Stomach (tissue), 19 donors: ENCODE data around the gene CAPN2. TPM values are rescaled to one million over a fixed set of nuclear protein-coding genes. Genes with fewer than 3 reads are reported as not detected.
A peak's percentile ranks its signal among the peaks of the same experiment; 100 is the strongest.

Source experiments
- DNase-seq, 2 donors: peaks; one replicate each; pipeline versions ENCODE4 v3.0.0 to v3.0.0-alpha.2; 2013 to 2019
- H3K27ac ChIP-seq, 5 donors: fragments of 200-600 bp in 4 of 5; sonication (generic) in 4 of 5; one replicate each; pipeline ENCODE4 v1.5.1; 2013 to 2019; ENCODE audit warnings: mild to moderate bottlenecking in 1 of 5, moderate library complexity in 1 of 5
- H3K27me3 ChIP-seq, 3 donors: fragments of 200-600 bp; sonication (generic); one replicate each; pipeline ENCODE4 v1.5.1; 2017 to 2019; ENCODE audit warnings: mixed run types in 1 of 3
- H3K36me3 ChIP-seq, 4 donors: fragments of 200-600 bp; sonication (generic); 1 replicate in 3 of 4; 2 replicates in 1 of 4; pipeline ENCODE4 v1.5.1; 2016 to 2019
- H3K4me1 ChIP-seq, 4 donors: fragments of 200-600 bp; sonication (generic); one replicate each; pipeline ENCODE4 v1.5.1; 2016 to 2019
- H3K4me3 ChIP-seq, 4 donors: fragments of 200-600 bp; sonication (generic) in 3 of 4; one replicate each; pipeline ENCODE4 v1.5.1; 2016 to 2019; ENCODE audit warnings: mild to moderate bottlenecking in 1 of 4
- H3K9me3 ChIP-seq, 4 donors: fragments of 200-600 bp; sonication (generic); one replicate each; pipeline ENCODE4 v1.5.1; 2016 to 2019
- EP300 ChIP-seq: sonication (generic); formaldehyde crosslinking; IDR thresholded peaks from one replicate; pipeline ENCODE4 v1.6.1; 2017; ENCODE audit warnings: antibody characterized with exemption
- POLR2A ChIP-seq, 4 donors: fragments of 450-650 bp; IDR thresholded peaks; one replicate each; pipeline ENCODE4 v1.6.1; 2016; ENCODE audit warnings: antibody characterized with exemption in 4 of 4, control low read depth in 2 of 4, mild to moderate bottlenecking in 1 of 4, moderate library complexity in 1 of 4
- POLR2AphosphoS5 ChIP-seq, 3 donors: sonication (generic); formaldehyde crosslinking; IDR thresholded peaks; one replicate each; pipeline ENCODE4 v1.6.1; 2016; ENCODE audit warnings: antibody characterized with exemption in 3 of 3
- WGBS, 5 donors: extraction: QIAGEN DNeasy Blood & Tissue Kit in 3 of 5; methylation state at CpG; one replicate each; pipeline versions ENCODE4 v1.1.5 to v1.1.7; 2013 to 2018; 5-methylcytosine and 5-hydroxymethylcytosine counted together
- intact Hi-C: fragments of 100-400 bp; cut with DNase I; formaldehyde crosslinking; loops from one replicate; pipeline ENCODE4 v1.15.1; 2023; ENCODE audit warnings: low total_unique reads
- long read RNA-seq, 10 donors: transcript quantifications; one replicate each; lab custom pipeline, GENCODE V29; 2026
- polyA plus RNA-seq, 3 donors: library from polyadenylated mRNA; stranded (reverse); fragments of 200-250 nt; gene quantifications; one replicate each; pipeline ENCODE4 v1.2.3, GENCODE V29; 2013
- total RNA-seq, 5 donors: library from RNA; depleted of rRNA; stranded (reverse); fragments of >200 nt; gene quantifications; one replicate each; pipeline versions ENCODE4 v1.1.0 to v1.2.3, GENCODE V29; 2014 to 2016
- TF ChIP-seq, protein P1 (sequence below), 7 experiments: fragments of 450-650 bp in 4 of 7; fragments of 200-600 bp in 3 of 7; sonication (generic) in 3 of 7; IDR thresholded peaks; one replicate each; pipeline ENCODE4 v1.5.1; 2016 to 2019; ENCODE audit warnings: antibody characterized with exemption in 7 of 7, control low read depth in 2 of 7, mild to moderate bottlenecking in 1 of 7
- donor health status: healthy with polysubstance abuse.
- donor health status: Bipolar disorder and iron deficiency.
- donor health status: healthy.

CAPN2 gene
- total RNA-seq: 100 to 1,000 TPM; 224 to 739 (median 358) TPM
- polyA plus RNA-seq: 100 to 1,000 TPM; 128 to 171 (median 161) TPM
- long read RNA-seq, donor 1, partial matches to known transcripts: 11 of 18 reads
- long read RNA-seq, donor 1, other reads (novel, unspliced or antisense): 5 of 18 reads
- long read RNA-seq, donor 2, partial matches to known transcripts: 10 of 26 reads
- long read RNA-seq, donor 2, other reads (novel, unspliced or antisense): 12 of 26 reads
- long read RNA-seq, donor 3, full-length matches to known transcripts: 3 of 20 reads
- long read RNA-seq, donor 3, partial matches to known transcripts: 12 of 20 reads
- long read RNA-seq, donor 3, other reads (novel, unspliced or antisense): 5 of 20 reads
- long read RNA-seq, donor 4: 0 reads
- long read RNA-seq, donor 5, partial matches to known transcripts: 9 of 23 reads
- long read RNA-seq, donor 5, other reads (novel, unspliced or antisense): 13 of 23 reads
- long read RNA-seq, donor 6: 0 reads
- long read RNA-seq, donor 7, partial matches to known transcripts: 15 of 35 reads
- long read RNA-seq, donor 7, other reads (novel, unspliced or antisense): 17 of 35 reads
- long read RNA-seq, donor 8, full-length matches to known transcripts: 3 of 30 reads
- long read RNA-seq, donor 8, partial matches to known transcripts: 19 of 30 reads
- long read RNA-seq, donor 8, other reads (novel, unspliced or antisense): 8 of 30 reads
- long read RNA-seq, donor 9, transcript CAPN2-209 (10 exons, 2,991 nt): major isoform, 5 of 47 reads
- long read RNA-seq, donor 9, partial matches to known transcripts: 42 of 47 reads
- long read RNA-seq, donor 9, other reads (novel, unspliced or antisense): 0 of 47 reads
- long read RNA-seq, donor 10, full-length matches to known transcripts: 1 of 6 reads
- long read RNA-seq, donor 10, partial matches to known transcripts: 5 of 6 reads
- long read RNA-seq, donor 10, other reads (novel, unspliced or antisense): 0 of 6 reads

- H3K27ac ChIP-seq: peak within 1 kb of the TSS; percentile 97 to 100 (median 98)
- H3K9me3 ChIP-seq: no peaks in the 10 kb centered on the region
- H3K4me1 ChIP-seq: peaks cover 60 to 90% (median 80%) of the 10 kb centered on the region in 4 donors
- DNase-seq: peak; percentile 89 to 95
- intact Hi-C loops: no loop called here
- 0 to 1% (median 1%) methylated on average over 23 to 74 of the region's 74 CpGs for WGBS, 5 donors
- peak within 1 kb of the TSS; percentile 68 to 94 (median 78) for H3K4me3 ChIP-seq
- H3K36me3 ChIP-seq: peaks cover 0 to 12% (median 2%) of the 10 kb centered on the region in 4 donors
- TF ChIP-seq POLR2AphosphoS5 (IDR thresholded peaks at IDR 0.05) (peak in 2 of 3 donors; percentile 79 to 85), EP300 (no peak), POLR2A (IDR thresholded peaks at IDR 0.05) (no peak)
- TF ChIP-seq, protein P1, sequence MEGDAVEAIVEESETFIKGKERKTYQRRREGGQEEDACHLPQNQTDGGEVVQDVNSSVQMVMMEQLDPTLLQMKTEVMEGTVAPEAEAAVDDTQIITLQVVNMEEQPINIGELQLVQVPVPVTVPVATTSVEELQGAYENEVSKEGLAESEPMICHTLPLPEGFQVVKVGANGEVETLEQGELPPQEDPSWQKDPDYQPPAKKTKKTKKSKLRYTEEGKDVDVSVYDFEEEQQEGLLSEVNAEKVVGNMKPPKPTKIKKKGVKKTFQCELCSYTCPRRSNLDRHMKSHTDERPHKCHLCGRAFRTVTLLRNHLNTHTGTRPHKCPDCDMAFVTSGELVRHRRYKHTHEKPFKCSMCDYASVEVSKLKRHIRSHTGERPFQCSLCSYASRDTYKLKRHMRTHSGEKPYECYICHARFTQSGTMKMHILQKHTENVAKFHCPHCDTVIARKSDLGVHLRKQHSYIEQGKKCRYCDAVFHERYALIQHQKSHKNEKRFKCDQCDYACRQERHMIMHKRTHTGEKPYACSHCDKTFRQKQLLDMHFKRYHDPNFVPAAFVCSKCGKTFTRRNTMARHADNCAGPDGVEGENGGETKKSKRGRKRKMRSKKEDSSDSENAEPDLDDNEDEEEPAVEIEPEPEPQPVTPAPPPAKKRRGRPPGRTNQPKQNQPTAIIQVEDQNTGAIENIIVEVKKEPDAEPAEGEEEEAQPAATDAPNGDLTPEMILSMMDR (IDR thresholded peaks at IDR 0.05): peak in 5 of 7 experiments; percentile 55 to 87 (median 70)
- H3K27me3 ChIP-seq: no peaks in the 10 kb centered on the region
Observed at GRCh38 chr1:223712194-223712849, at the start of gene CAPN2. Gene CAPN2 (plus strand): TSS chr1:223712539. CDS start chr1:223712641, 102 bp downstream.

DNA sequence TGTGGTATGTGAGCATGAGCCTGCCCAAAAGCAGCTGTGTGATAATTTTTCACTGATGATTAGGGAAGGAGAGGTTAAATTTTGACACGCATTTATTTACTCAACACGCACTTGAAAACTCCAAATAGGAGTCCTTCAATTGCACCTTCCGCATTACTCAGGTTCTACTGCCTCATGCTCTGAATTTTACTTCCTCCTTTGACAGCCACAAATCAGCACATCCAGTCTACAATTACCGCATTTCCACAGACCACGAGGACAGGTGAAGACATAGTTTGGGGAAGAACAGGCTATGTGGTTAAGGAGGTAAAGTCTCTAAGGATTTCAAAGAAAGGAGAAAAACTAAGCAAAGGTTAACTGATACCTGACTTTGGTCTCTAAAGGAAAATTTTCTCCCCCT is 49.4 kb upstream of the CAPN2 start:
- peak in 1 of 2 donors; percentile 63 for DNase-seq
- peak in 1 of 3 donors; percentile 53 for TF ChIP-seq POLR2AphosphoS5 (IDR thresholded peaks at IDR 0.05)
- TF ChIP-seq POLR2A (IDR thresholded peaks at IDR 0.05): no peak
- H3K4me3 ChIP-seq: peak overlapping the region in 3 of 4 donors; percentile 37 to 44 (median 40)
- H3K27me3 ChIP-seq: no peaks in the 10 kb centered on the region
- peaks cover 0 to 24% (median 11%) of the 10 kb centered on the region in 4 donors for H3K4me1 ChIP-seq
- 27 to 47% (median 30%) methylated on average over 5 of the region's 5 CpGs for WGBS, 5 donors
- no peaks in the 10 kb centered on the region for H3K9me3 ChIP-seq
- H3K27ac ChIP-seq: peak overlapping the region in 4 of 5 donors; percentile 8 to 82 (median 58)
- no peaks in the 10 kb centered on the region for H3K36me3 ChIP-seq
- intact Hi-C loops: no loop called here

DNA sequence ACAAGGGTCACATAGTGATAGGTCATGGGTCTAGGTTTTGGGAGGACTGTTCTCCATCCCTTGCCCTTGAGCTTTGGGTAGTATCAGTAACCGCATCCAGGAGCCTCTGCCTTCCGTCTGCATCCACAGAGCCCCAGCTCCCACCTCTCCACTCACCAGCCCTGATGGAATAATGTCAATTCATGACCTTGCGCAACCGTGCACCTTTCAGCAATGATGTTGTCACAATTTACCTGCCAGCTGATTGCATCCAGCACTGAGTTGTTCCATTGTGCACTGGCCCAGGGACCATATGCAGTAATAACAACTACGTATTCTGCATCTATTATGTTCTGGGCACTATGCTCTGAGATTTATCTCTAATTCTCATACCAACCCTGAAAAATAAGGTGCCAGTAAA is 48.2 kb upstream of the CAPN2 start:
- Histone ChIP-seq H3K4me1 (peaks cover 4 to 36% (median 13%) of the 10 kb centered on the region in 4 donors), H3K27me3 (no peaks in the 10 kb centered on the region), H3K36me3 (no peaks in the 10 kb centered on the region), H3K9me3 (no peaks in the 10 kb centered on the region), H3K27ac (peak overlapping the region in 3 of 5 donors; percentile 69 to 82 (median 77)), H3K4me3 (peak overlapping the region in 3 of 4 donors; percentile 37 to 44 (median 40))
- no peak for TF ChIP-seq POLR2AphosphoS5 (IDR thresholded peaks at IDR 0.05)
- TF ChIP-seq, protein P1 (IDR thresholded peaks at IDR 0.05): no peak
- no peak for TF ChIP-seq POLR2A (IDR thresholded peaks at IDR 0.05)
- no peak for TF ChIP-seq EP300
- 69 to 79% (median 76%) methylated on average over 5 of the region's 5 CpGs for WGBS, 5 donors
- intact Hi-C loops: no loop called here
- peak in 1 of 2 donors; percentile 35 for DNase-seq

GRCh38 chr1:223665592-223666312 is 46.6 kb upstream of the CAPN2 start, which contains the start of gene CAPN8:
Gene CAPN8 (minus strand): TSS chr1:223665701. CDS start chr1:223665646, 55 bp downstream.
- Histone ChIP-seq H3K4me1 (peaks cover 7 to 37% (median 13%) of the 10 kb centered on the region in 4 donors), H3K4me3 (peak within 1 kb of the TSS; percentile 6 to 44 (median 38)), H3K36me3 (no peaks in the 10 kb centered on the region), H3K27me3 (no peaks in the 10 kb centered on the region), H3K27ac (peak within 1 kb of the TSS; percentile 31 to 82 (median 65)), H3K9me3 (no peaks in the 10 kb centered on the region)
- peak; percentile 83 to 88 for DNase-seq
- TF ChIP-seq, protein P1 (IDR thresholded peaks at IDR 0.05): no peak
- TF ChIP-seq POLR2A (IDR thresholded peaks at IDR 0.05): peak in 1 of 4 donors; percentile 52
- TF ChIP-seq POLR2AphosphoS5 (IDR thresholded peaks at IDR 0.05): peak in 2 of 3 donors; percentile 87 to 90
- 33 to 50% (median 35%) methylated on average over 6 of the region's 6 CpGs for WGBS, 5 donors
- intact Hi-C loops: no loop called here
